T-helper 17 cell (primary cell): Measurements from ENCODE around the gene COX5A. TPM values are rescaled to one million over a fixed set of nuclear protein-coding genes. Genes with fewer than 3 reads are reported as not detected.
A peak's percentile ranks its signal among the peaks of the same experiment; 100 is the strongest.
"Not testable (repeated sequence)": the region's sequence is repeated elsewhere in the genome, so short reads cannot be mapped to it uniquely, and the experiment has no call there.

Experiments
- ATAC-seq: fragments of 150-1000 bp; cut with Tn5 transposase; 2 replicates; pipeline ENCODE4 v1.10.0; 2021; ENCODE audit warnings: mild to moderate bottlenecking, moderate library complexity
- DNase-seq, 3 donors: peaks; one replicate each; pipeline versions ENCODE4 v3.0.0 to v3.0.0-alpha.2; 2020 to 2021
- H3K9me3 ChIP-seq: one replicate; pipeline ENCODE4 v1.7.0; 2013; ENCODE audit warnings: low read length, mild to moderate bottlenecking; ENCODE audit not compliant: control insufficient read depth, poor library complexity, severe bottlenecking
- H3K27ac Mint-ChIP-seq: one replicate; pipeline ENCODE4 v1.8.0; 2022; ENCODE audit warnings: mild to moderate bottlenecking, moderate library complexity, mixed read lengths
- H3K27me3 Mint-ChIP-seq: one replicate; pipeline ENCODE4 v1.8.0; 2022; ENCODE audit warnings: mixed read lengths
- H3K36me3 Mint-ChIP-seq: one replicate; pipeline ENCODE4 v1.8.0; 2022; ENCODE audit warnings: low read depth, mixed read lengths
- H3K4me1 Mint-ChIP-seq: one replicate; pipeline ENCODE4 v1.8.0; 2022; ENCODE audit warnings: mild to moderate bottlenecking, mixed read lengths
- H3K4me3 Mint-ChIP-seq: one replicate; pipeline ENCODE4 v1.8.0; 2022; ENCODE audit warnings: mild to moderate bottlenecking, moderate library complexity, mixed read lengths
- total RNA-seq, 4 donors: library from RNA in 2 of 4; stranded (reverse) in 2 of 4; gene quantifications; one replicate each; pipeline ENCODE4 v1.2.3 and lab custom pipeline; 2022 to 2026

COX5A gene
- total RNA-seq, 2 donors from 2014 or later: 56.1 to 72.9 TPM

- DNase-seq (peak; percentile 47 to 76 (median 59)), ATAC-seq (peak; percentile 93)
- Mint-ChIP-seq H3K36me3 (no peaks in the 10 kb centered on the region), H3K27me3 (no peaks in the 10 kb centered on the region), H3K27ac (no peak overlapping the region), H3K4me3 (no peak overlapping the region), H3K4me1 (peaks cover 3% of the 10 kb centered on the region)
- no peaks in the 10 kb centered on the region for H3K9me3 ChIP-seq
These were observed 12.4 kb upstream of the COX5A start for GRCh38 chr15:74950078-74950908.

- Mint-ChIP-seq H3K27me3 (no peaks in the 10 kb centered on the region), H3K4me1 (peaks cover 19% of the 10 kb centered on the region), H3K4me3 (peak overlapping the region; percentile 91), H3K36me3 (no peaks in the 10 kb centered on the region), H3K27ac (peak overlapping the region; percentile 68)
- no peaks in the 10 kb centered on the region for H3K9me3 ChIP-seq
- no peak for ATAC-seq
- DNase-seq: no peak
These were observed 642 bp downstream of the COX5A start for GRCh38 chr15:74937272-74937589.

GRCh38 chr15:74935193-74935592 lies 2.7 kb downstream of the COX5A start:
- H3K27ac Mint-ChIP-seq: peak overlapping the region; percentile 89
- H3K36me3 Mint-ChIP-seq, ATAC-seq, H3K27me3 Mint-ChIP-seq, H3K9me3 ChIP-seq, DNase-seq: not testable (repeated sequence)
- H3K4me3 Mint-ChIP-seq: peak overlapping the region; percentile 63
- peaks cover 21% of the 10 kb centered on the region for H3K4me1 Mint-ChIP-seq

DNA sequence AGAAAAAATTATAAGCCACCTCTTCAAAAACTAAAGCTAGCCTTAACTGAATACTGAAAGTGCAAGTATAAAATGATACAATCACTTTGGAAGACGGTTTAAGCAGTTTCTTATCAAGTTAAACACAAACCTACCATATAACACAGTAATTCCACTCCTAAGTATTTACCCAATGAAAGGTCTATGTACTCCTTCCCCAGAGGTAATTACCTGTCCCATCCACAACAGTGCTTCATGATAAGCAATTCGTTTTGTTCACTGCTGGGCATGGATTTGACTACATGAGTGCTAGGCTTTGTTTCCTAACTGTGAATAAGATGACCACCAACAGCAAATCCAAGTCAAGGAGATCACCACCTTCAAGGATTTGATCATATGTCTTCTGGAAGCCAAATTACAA lies 4.3 kb downstream of the COX5A start:
- no peaks in the 10 kb centered on the region for H3K27me3 Mint-ChIP-seq
- ATAC-seq: no peak
- peaks cover 19% of the 10 kb centered on the region for H3K4me1 Mint-ChIP-seq
- no peak overlapping the region for H3K4me3 Mint-ChIP-seq
- no peaks in the 10 kb centered on the region for H3K36me3 Mint-ChIP-seq
- no peak for DNase-seq
- H3K9me3 ChIP-seq: no peaks in the 10 kb centered on the region
- peak overlapping the region; percentile 53 for H3K27ac Mint-ChIP-seq

GRCh38 chr15:74928771-74929198 lies 9.1 kb downstream of the COX5A start:
- no peak for ATAC-seq
- H3K36me3 Mint-ChIP-seq: no peaks in the 10 kb centered on the region
- no peak overlapping the region for H3K4me3 Mint-ChIP-seq

DNA sequence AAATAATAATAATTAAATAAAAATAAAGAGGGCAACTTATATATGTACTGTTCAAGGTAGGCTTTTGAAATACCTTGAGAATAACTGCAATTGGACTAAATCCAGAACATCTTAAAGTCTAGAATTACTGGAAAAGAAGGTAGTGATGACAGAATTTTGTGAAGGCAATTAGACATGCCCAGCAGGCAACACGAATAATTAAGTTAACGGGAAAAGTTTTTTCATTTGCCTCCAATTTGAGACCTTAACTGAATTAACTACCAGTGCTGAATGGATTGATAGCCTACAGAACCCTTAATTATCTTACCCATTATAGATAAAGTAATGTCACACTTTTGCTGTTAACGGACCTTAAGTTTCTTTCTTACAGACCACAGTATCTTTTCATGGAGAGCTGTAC lies 13.3 kb downstream of the COX5A start:
- H3K4me3 Mint-ChIP-seq: no peak overlapping the region
- no peak overlapping the region for H3K27ac Mint-ChIP-seq
- no peaks in the 10 kb centered on the region for H3K9me3 ChIP-seq
- no peaks in the 10 kb centered on the region for H3K4me1 Mint-ChIP-seq
- H3K27me3 Mint-ChIP-seq: no peaks in the 10 kb centered on the region
- peaks cover 2% of the 10 kb centered on the region for H3K36me3 Mint-ChIP-seq
- no peak for ATAC-seq
- no peak for DNase-seq

More at GRCh38 chr15:74928771-74929198, 9.1 kb downstream of the COX5A start:
- Mint-ChIP-seq H3K27ac (no peak overlapping the region), H3K27me3 (no peaks in the 10 kb centered on the region), H3K4me1 (peaks cover 2% of the 10 kb centered on the region)
- DNase-seq: no peak
- H3K9me3 ChIP-seq: no peaks in the 10 kb centered on the region

DNA sequence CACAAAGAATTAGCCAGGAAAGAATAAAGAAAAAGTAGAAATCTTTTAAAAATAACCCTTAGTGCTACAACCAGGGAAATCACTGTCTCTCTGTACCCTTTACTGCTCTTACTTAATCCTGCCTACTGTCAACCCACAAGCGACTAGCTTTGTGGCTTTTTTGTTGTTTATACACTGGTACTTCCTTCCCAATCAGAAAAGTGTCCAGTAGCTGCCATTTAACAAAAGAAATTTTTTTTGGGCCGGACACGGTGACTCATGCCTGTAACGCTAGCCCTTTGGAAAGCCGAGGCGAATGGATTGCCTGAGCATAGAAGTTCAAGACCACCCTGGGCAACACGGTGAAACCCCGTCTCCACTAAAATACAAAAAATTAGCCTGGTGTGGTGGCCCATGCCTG lies 17.4 kb downstream of the COX5A start:
- Mint-ChIP-seq H3K27me3 (no peaks in the 10 kb centered on the region), H3K36me3 (peaks cover 8% of the 10 kb centered on the region), H3K4me1 (peaks cover 5% of the 10 kb centered on the region), H3K27ac (peak overlapping the region; percentile 43), H3K4me3 (no peak overlapping the region)
- no peaks in the 10 kb centered on the region for H3K9me3 ChIP-seq
- ATAC-seq (no peak), DNase-seq (no peak)

DNA sequence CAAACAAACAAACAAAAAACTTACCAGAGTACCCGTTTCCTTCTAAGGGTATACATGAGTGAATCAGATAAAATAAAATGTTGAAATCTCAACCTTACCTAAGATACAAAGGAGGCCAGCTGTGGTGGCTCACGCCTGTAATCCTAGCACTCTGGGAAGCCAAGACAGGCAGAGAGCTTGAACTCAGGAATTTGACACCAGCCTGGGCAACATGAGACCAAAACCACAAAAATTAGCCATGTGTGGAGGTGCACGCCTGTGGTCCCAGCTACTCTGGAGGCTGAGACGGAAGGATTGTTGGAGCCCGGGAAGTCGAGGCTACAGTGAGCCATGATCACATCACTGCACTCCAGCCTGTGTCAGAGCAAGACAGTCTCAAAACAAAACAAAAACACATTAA lies 20.2 kb downstream of the COX5A start:
- H3K9me3 ChIP-seq: no peaks in the 10 kb centered on the region
- H3K27me3 Mint-ChIP-seq: no peaks in the 10 kb centered on the region
- DNase-seq (no peak), ATAC-seq (no peak)
- peaks cover 8% of the 10 kb centered on the region for H3K36me3 Mint-ChIP-seq
- H3K4me1 Mint-ChIP-seq: peaks cover 5% of the 10 kb centered on the region
- no peak overlapping the region for H3K4me3 Mint-ChIP-seq
- H3K27ac Mint-ChIP-seq: peak overlapping the region; percentile 9

GRCh38 chr15:74913799-74914198 lies 24.1 kb downstream of the COX5A start:
- H3K4me3 Mint-ChIP-seq, H3K4me1 Mint-ChIP-seq, H3K27ac Mint-ChIP-seq, H3K9me3 ChIP-seq, ATAC-seq, H3K36me3 Mint-ChIP-seq, H3K27me3 Mint-ChIP-seq, DNase-seq: not testable (repeated sequence)

DNA sequence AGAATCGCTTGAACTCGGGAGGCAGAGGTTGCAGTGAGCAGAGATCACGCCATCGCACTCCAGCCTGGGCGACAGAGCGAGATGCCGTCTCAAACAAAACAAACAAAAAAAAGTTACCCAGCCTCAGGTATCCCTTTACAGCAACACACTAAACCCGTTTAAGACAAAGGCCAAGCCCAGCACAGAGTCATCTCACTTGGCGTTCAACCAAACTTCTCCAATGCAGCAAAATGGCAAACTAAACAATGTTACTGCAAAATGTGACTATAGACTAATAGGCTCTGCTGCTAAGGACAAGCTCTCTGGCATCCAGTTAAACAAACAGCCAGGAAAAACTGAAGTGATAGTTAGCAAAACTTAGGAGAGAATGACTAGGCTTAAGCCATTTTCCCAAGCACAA lies 24.8 kb downstream of the COX5A start:
- no peaks in the 10 kb centered on the region for H3K9me3 ChIP-seq
- Mint-ChIP-seq H3K27ac (no peak overlapping the region), H3K36me3 (no peaks in the 10 kb centered on the region), H3K27me3 (no peaks in the 10 kb centered on the region), H3K4me3 (no peak overlapping the region), H3K4me1 (peaks cover 2% of the 10 kb centered on the region)
- ATAC-seq (no peak), DNase-seq (no peak)

- no peaks in the 10 kb centered on the region for H3K9me3 ChIP-seq
- DNase-seq (no peak), ATAC-seq (no peak)
- peaks cover 21% of the 10 kb centered on the region for H3K4me1 Mint-ChIP-seq
- H3K27ac Mint-ChIP-seq: no peak overlapping the region
- no peak overlapping the region for H3K4me3 Mint-ChIP-seq
- no peaks in the 10 kb centered on the region for H3K27me3 Mint-ChIP-seq
- peaks cover 2% of the 10 kb centered on the region for H3K36me3 Mint-ChIP-seq
These were observed 29.2 kb downstream of the COX5A start for GRCh38 chr15:74908635-74909034.

DNA sequence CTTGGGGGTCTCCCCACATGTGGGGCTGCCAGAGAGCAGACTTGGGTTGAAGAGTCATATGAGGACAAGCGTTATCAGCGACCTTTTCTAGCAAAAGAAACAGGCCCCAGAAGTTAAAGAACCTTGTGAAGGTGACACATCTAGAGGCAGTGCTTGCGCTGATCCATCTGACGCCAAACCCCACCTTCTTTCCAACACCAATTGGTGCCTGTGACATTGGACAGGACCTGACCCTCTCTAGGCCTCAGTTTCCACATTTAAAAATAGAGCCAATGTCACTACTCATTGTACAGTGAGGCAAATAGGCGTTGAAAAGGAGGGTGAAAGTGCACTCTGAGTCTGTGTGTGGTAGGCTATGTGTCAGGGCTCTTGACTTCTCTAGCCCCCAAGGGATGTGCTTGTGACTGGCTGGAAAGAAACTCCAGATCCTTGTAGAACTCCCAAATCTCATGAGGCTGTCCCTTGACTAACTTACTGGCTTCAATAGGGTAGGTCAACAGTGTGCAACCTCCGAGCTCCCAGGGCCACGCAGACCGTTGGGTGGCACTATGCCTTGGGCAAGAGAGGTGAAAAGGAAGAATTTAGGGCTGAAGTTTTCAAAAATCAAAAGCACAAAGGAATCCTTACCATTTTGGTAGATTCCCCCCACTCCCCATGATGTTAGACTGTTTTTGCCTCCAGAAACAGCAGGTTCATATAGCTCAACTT lies 30.6 kb downstream of the COX5A start:
- ATAC-seq: no peak
- DNase-seq: no peak
- Mint-ChIP-seq H3K27me3 (no peaks in the 10 kb centered on the region), H3K27ac (peak overlapping the region; percentile 98), H3K4me3 (peak overlapping the region; percentile 98), H3K4me1 (peaks cover 23% of the 10 kb centered on the region), H3K36me3 (peaks cover 2% of the 10 kb centered on the region)
- no peaks in the 10 kb centered on the region for H3K9me3 ChIP-seq

- H3K27me3 Mint-ChIP-seq: no peaks in the 10 kb centered on the region
- peaks cover 2% of the 10 kb centered on the region for H3K36me3 Mint-ChIP-seq
- peak within 1 kb of the TSS; percentile 98 for H3K27ac Mint-ChIP-seq
- ATAC-seq (peak; percentile 83), DNase-seq (peak; percentile 44 to 63 (median 57))
- peak within 1 kb of the TSS; percentile 98 for H3K4me3 Mint-ChIP-seq
- peaks cover 26% of the 10 kb centered on the region for H3K4me1 Mint-ChIP-seq
- H3K9me3 ChIP-seq: no peaks in the 10 kb centered on the region
These were observed 31.3 kb downstream of the COX5A start, which contains the start of gene FAM219B for GRCh38 chr15:74906450-74907162. FAM219B (minus strand) TSS chr15:74906851; CDS start chr15:74906800, 51 bp downstream.
